H9 (cell line): ENCODE data around the gene TMEM269. TPM values are rescaled to one million over a fixed set of nuclear protein-coding genes. Genes with fewer than 3 reads are reported as not detected.

Experiments
- DNase-seq: peaks from one replicate; pipeline ENCODE4 v3.0.0-alpha.2; 2017
- H2AFZ ChIP-seq: one replicate; pipeline ENCODE4 v1.6.1; 2013; ENCODE audit warnings: mild to moderate bottlenecking, low read length, control low read depth, moderate library complexity
- H2AK5ac ChIP-seq: 2 replicates; pipeline ENCODE4 v1.6.1; 2013; ENCODE audit warnings: low read length, control low read depth, mixed read lengths; ENCODE audit not compliant: insufficient read length
- H2BK120ac ChIP-seq: one replicate; pipeline ENCODE4 v1.6.1; 2013; ENCODE audit warnings: low read depth, mild to moderate bottlenecking, low read length, control low read depth, inconsistent platforms; ENCODE audit not compliant: poor library complexity, severe bottlenecking
- H2BK12ac ChIP-seq: 2 replicates; pipeline ENCODE4 v1.6.1; 2013; ENCODE audit warnings: low read length, control low read depth, mixed read lengths, low read depth; ENCODE audit not compliant: insufficient read length
- H2BK15ac ChIP-seq: 2 replicates; pipeline ENCODE4 v1.6.1; 2013; ENCODE audit warnings: low read depth, low read length, control low read depth
- H2BK20ac ChIP-seq: one replicate; pipeline ENCODE4 v1.6.1; 2013; ENCODE audit warnings: low read depth, mild to moderate bottlenecking, low read length, control low read depth, inconsistent platforms; ENCODE audit not compliant: poor library complexity, severe bottlenecking
- H2BK5ac ChIP-seq: 2 replicates; pipeline ENCODE4 v1.6.1; 2013; ENCODE audit warnings: low read length, control low read depth, mixed read lengths; ENCODE audit not compliant: insufficient read length
- H3K14ac ChIP-seq: 2 replicates; pipeline ENCODE4 v1.6.1; 2013; ENCODE audit warnings: low read length, control low read depth; ENCODE audit not compliant: insufficient read depth
- H3K18ac ChIP-seq: 2 replicates; pipeline ENCODE4 v1.6.1; 2013; ENCODE audit warnings: low read depth, mild to moderate bottlenecking, mixed read lengths, low read length, control low read depth; ENCODE audit not compliant: insufficient read length
- H3K23ac ChIP-seq: 2 replicates; pipeline ENCODE4 v1.6.1; 2013; ENCODE audit warnings: low read length, control low read depth, mixed read lengths, low read depth; ENCODE audit not compliant: insufficient read length
- H3K23me2 ChIP-seq: 2 replicates; pipeline ENCODE4 v1.6.1; 2013; ENCODE audit warnings: low read depth, mild to moderate bottlenecking, mixed read lengths, low read length, control low read depth; ENCODE audit not compliant: insufficient read length, poor library complexity, severe bottlenecking
- H3K27ac ChIP-seq: 2 replicates; pipeline ENCODE4 v1.5.1; 2013; ENCODE audit warnings: low read length, control low read depth, mixed read lengths, low read depth; ENCODE audit not compliant: insufficient read length
- H3K27me3 ChIP-seq: 2 replicates; pipeline ENCODE4 v1.6.1; 2013; ENCODE audit warnings: low read length, control low read depth, inconsistent platforms; ENCODE audit not compliant: insufficient read depth
- H3K4ac ChIP-seq: 2 replicates; pipeline ENCODE4 v1.6.1; 2013; ENCODE audit warnings: low read depth, mild to moderate bottlenecking, control low read depth, inconsistent platforms, low read length, moderate library complexity
- H3K4me1 ChIP-seq: 2 replicates; pipeline ENCODE4 v1.6.1; 2013; ENCODE audit warnings: low read length, control low read depth, inconsistent platforms; ENCODE audit not compliant: insufficient read depth
- H3K4me2 ChIP-seq: 2 replicates; pipeline ENCODE4 v1.6.1; 2013; ENCODE audit warnings: low read length, control low read depth, mixed read lengths; ENCODE audit not compliant: insufficient read length, insufficient read depth
- H3K56ac ChIP-seq: 2 replicates; pipeline ENCODE4 v1.6.1; 2013; ENCODE audit warnings: low read depth, mild to moderate bottlenecking, mixed read lengths, low read length, control low read depth; ENCODE audit not compliant: insufficient read length
- H3K79me1 ChIP-seq: 2 replicates; pipeline ENCODE4 v1.6.1; 2013; ENCODE audit warnings: low read depth, mild to moderate bottlenecking, moderate library complexity, low read length, control low read depth, inconsistent platforms; ENCODE audit not compliant: insufficient read depth, poor library complexity, severe bottlenecking
- H3K79me2 ChIP-seq: 2 replicates; pipeline ENCODE4 v1.6.1; 2013; ENCODE audit warnings: low read length, control low read depth, inconsistent platforms; ENCODE audit not compliant: insufficient read depth
- H3K9ac ChIP-seq: 2 replicates; pipeline ENCODE4 v1.6.1; 2013; ENCODE audit warnings: low read length, control low read depth, mixed read lengths; ENCODE audit not compliant: insufficient read length; ENCODE audit errors: extremely low read depth
- H3K9me3 ChIP-seq: one replicate; pipeline ENCODE4 v1.6.1; 2013; ENCODE audit warnings: low read depth, low read length, inconsistent platforms; ENCODE audit not compliant: control insufficient read depth
- H3T11ph ChIP-seq: one replicate; pipeline ENCODE4 v1.6.1; 2013; ENCODE audit warnings: mild to moderate bottlenecking, low read length, control low read depth, inconsistent platforms
- H4K20me1 ChIP-seq: one replicate; pipeline ENCODE4 v1.6.1; 2013; ENCODE audit not compliant: control insufficient read depth, insufficient read length, insufficient read depth
- H4K5ac ChIP-seq: 2 replicates; pipeline ENCODE4 v1.6.1; 2013; ENCODE audit warnings: low read depth, mild to moderate bottlenecking, mixed read lengths, low read length, control low read depth; ENCODE audit not compliant: insufficient read length
- H4K8ac ChIP-seq: replicated peaks from 2 replicates; pipeline ENCODE4 v1.6.1; 2013; ENCODE audit warnings: low read length, control low read depth, mixed read lengths, low read depth; ENCODE audit not compliant: insufficient read length
- H4K91ac ChIP-seq: 2 replicates; pipeline ENCODE4 v1.6.1; 2013; ENCODE audit warnings: low read depth, mild to moderate bottlenecking, moderate library complexity, mixed read lengths, low read length, control low read depth; ENCODE audit not compliant: insufficient read length
- H3K27ac Mint-ChIP-seq, 3 experiments: 2 replicates in 2 of 3; 3 replicates in 1 of 3; pipeline ENCODE4 v1.8.0; 2020 to 2021; ENCODE audit warnings: mixed read lengths in 3 of 3, mild to moderate bottlenecking in 1 of 3, moderate library complexity in 1 of 3
- H3K27me3 Mint-ChIP-seq: 2 replicates; pipeline ENCODE4 v1.8.0; 2021; ENCODE audit warnings: low read depth, mild to moderate bottlenecking, moderate library complexity, mixed read lengths
- H3K36me3 Mint-ChIP-seq, 3 experiments: 2 replicates in 2 of 3; 3 replicates in 1 of 3; pipeline ENCODE4 v1.8.0; 2020 to 2021; ENCODE audit warnings: low read depth in 3 of 3, mixed read lengths in 3 of 3; ENCODE audit not compliant: insufficient read depth in 1 of 3
- H3K4me1 Mint-ChIP-seq, 2 experiments: 2 replicates each; pipeline ENCODE4 v1.8.0; 2020; ENCODE audit warnings: mixed read lengths in 2 of 2
- H3K4me3 Mint-ChIP-seq, 2 experiments: 2 replicates in 1 of 2; 3 replicates in 1 of 2; pipeline ENCODE4 v1.8.0; 2020 to 2021; ENCODE audit warnings: mild to moderate bottlenecking in 2 of 2, mixed read lengths in 2 of 2, moderate library complexity in 1 of 2
- H3K9me3 Mint-ChIP-seq, 2 experiments: 2 replicates in 1 of 2; 3 replicates in 1 of 2; pipeline ENCODE4 v1.8.0; 2020; ENCODE audit warnings: mild to moderate bottlenecking in 2 of 2, mixed read lengths in 2 of 2, moderate library complexity in 1 of 2
- WGBS: extraction: QIAGEN DNeasy Blood & Tissue Kit; methylation state at CpG from one replicate; pipeline ENCODE4 v1.1.7; 2013; ENCODE audit warnings: missing lambda C conversion rate, low lambda C conversion rate, mixed read lengths; ENCODE audit not compliant: insufficient read length; ENCODE audit errors: extremely low coverage; 5-methylcytosine and 5-hydroxymethylcytosine counted together
- total RNA-seq: library from RNA; stranded (reverse); gene quantifications from 2 replicates; pipeline ENCODE4 v1.2.1, GENCODE V29; 2021
- TF ChIP-seq, protein P1 (sequence below): fragments of 200-600 bp; sonication (generic); conservative IDR thresholded peaks from 3 replicates; pipeline ENCODE4 v1.8.0; 2021; ENCODE audit warnings: antibody characterized with exemption, mild to moderate bottlenecking

The TMEM269 gene
- total RNA-seq, 1 experiment from 2014 or later = 0.17 TPM

- Histone ChIP-seq H2BK15ac (no peak overlapping the region), H2BK5ac (no peak overlapping the region), H3K14ac (no peak overlapping the region), H3K4me1 (no peaks in the 10 kb centered on the region), H4K91ac (no peak overlapping the region), H3K18ac (no peak overlapping the region), H4K20me1 (no peaks in the 10 kb centered on the region), H2AFZ (no peak overlapping the region), H3K4ac (no peak overlapping the region), H3K9ac (no peak overlapping the region), H3K23me2 (no peaks in the 10 kb centered on the region), H2AK5ac (no peak overlapping the region), H3K79me2 (no peaks in the 10 kb centered on the region), H4K8ac (no peak overlapping the region), H3K4me2 (no peak overlapping the region), H2BK12ac (no peak overlapping the region), H4K5ac (no peak overlapping the region), H3K56ac (no peak overlapping the region), H3K79me1 (no peaks in the 10 kb centered on the region), H3T11ph (no peak overlapping the region), H3K9me3 (no peaks in the 10 kb centered on the region), H2BK20ac (no peak overlapping the region), H3K23ac (no peak overlapping the region), H2BK120ac (no peak overlapping the region), H3K27ac (no peak overlapping the region), H3K27me3 (no peaks in the 10 kb centered on the region)
- H3K36me3 Mint-ChIP-seq = peaks cover 6 to 24% (median 11%) of the 10 kb centered on the region in 3 experiments; a peak in 6 of 7 replicates
- no peak overlapping the region for H3K27ac Mint-ChIP-seq
- TF ChIP-seq, protein P1, sequence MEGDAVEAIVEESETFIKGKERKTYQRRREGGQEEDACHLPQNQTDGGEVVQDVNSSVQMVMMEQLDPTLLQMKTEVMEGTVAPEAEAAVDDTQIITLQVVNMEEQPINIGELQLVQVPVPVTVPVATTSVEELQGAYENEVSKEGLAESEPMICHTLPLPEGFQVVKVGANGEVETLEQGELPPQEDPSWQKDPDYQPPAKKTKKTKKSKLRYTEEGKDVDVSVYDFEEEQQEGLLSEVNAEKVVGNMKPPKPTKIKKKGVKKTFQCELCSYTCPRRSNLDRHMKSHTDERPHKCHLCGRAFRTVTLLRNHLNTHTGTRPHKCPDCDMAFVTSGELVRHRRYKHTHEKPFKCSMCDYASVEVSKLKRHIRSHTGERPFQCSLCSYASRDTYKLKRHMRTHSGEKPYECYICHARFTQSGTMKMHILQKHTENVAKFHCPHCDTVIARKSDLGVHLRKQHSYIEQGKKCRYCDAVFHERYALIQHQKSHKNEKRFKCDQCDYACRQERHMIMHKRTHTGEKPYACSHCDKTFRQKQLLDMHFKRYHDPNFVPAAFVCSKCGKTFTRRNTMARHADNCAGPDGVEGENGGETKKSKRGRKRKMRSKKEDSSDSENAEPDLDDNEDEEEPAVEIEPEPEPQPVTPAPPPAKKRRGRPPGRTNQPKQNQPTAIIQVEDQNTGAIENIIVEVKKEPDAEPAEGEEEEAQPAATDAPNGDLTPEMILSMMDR = no peak
- H3K9me3 Mint-ChIP-seq = no peaks in the 10 kb centered on the region
- H3K4me3 Mint-ChIP-seq = no peak overlapping the region
- DNase-seq = no peak
- H3K27me3 Mint-ChIP-seq = no peaks in the 10 kb centered on the region
- WGBS = no CpG with 5 or more reads among the region's 2 CpGs
- H3K4me1 Mint-ChIP-seq = peaks cover 4 to 8% of the 10 kb centered on the region in 2 experiments; a peak in 3 of 4 replicates
These were observed 56.8 kb downstream of the TMEM269 start for GRCh38 chr1:42841440-42842147.
